K562 (cell line): ENCODE measurements around the gene LDLR. TPM values are rescaled to one million over a fixed set of nuclear protein-coding genes. Genes with fewer than 3 reads are reported as not detected.

Experiments used
- ATAC-seq: fragments of 200-7000 bp; cut with Tn5 transposase; 3 replicates; pipeline ENCODE4 v1.9.1; 2020; ENCODE audit warnings: moderate library complexity
- BruUV-seq: library from RNA; stranded (reverse); fragments of 400-500 nt; replicated peaks from 2 replicates; lab custom pipeline; 2021; lab: Mats Ljungman, UMichigan
- CTCF ChIA-PET: fragments of 300-600 bp; formaldehyde crosslinking; extraction: SDS; loops from one replicate; lab custom pipeline; 2021; ENCODE audit warnings: low intra/inter-chr PET ratio; lab: Yijun Ruan, JAX
- POLR2A ChIA-PET: fragments of 300-600, 350-650 bp; sonication (Branson Sonifier 250); formaldehyde crosslinking; extraction: SDS; loops from one replicate; lab custom pipeline; 2021; ENCODE audit warnings: antibody characterized with exemption, inconsistent platforms; lab: Yijun Ruan, JAX
- DNase-seq, 4 experiments: peaks; one replicate each; pipeline versions ENCODE4 v3.0.0 to v3.0.0-alpha.2; 2011 to 2018; ENCODE audit warnings: low spot score in 3 of 4, mixed read lengths in 3 of 4; ENCODE audit errors: extremely low read depth in 1 of 4
- FAIRE-seq: peaks from 2 replicates; lab custom pipeline; 2011; peaks lifted over from hg19 to GRCh38; lab: Jason Lieb, UNC
- H2AFZ ChIP-seq: 2 replicates; pipeline ENCODE4 v1.6.0; 2011; ENCODE audit warnings: low read depth, low read length, control low read depth, inconsistent platforms
- H3K27ac ChIP-seq: fragments of 200-600 bp; 3 replicates; pipeline ENCODE4 v1.8.0; 2011; ENCODE audit warnings: low read depth, mild to moderate bottlenecking, control low read depth, inconsistent platforms, low read length, moderate library complexity, mixed read lengths; ENCODE audit errors: extremely low read depth
- H3K27me3 ChIP-seq, 2 experiments: fragments of 300-600 bp in 1 of 2; 2 replicates in 1 of 2; 3 replicates in 1 of 2; pipeline versions ENCODE4 v1.6.0 to v1.8.0; 2011; ENCODE audit warnings: inconsistent platforms in 2 of 2, low read length in 2 of 2, mild to moderate bottlenecking in 1 of 2, mixed read lengths in 1 of 2, moderate library complexity in 1 of 2; ENCODE audit not compliant: control insufficient read depth in 2 of 2, insufficient read depth in 2 of 2
- H3K36me3 ChIP-seq: fragments of 300-600 bp; 3 replicates; pipeline ENCODE4 v1.8.0; 2011; ENCODE audit warnings: mild to moderate bottlenecking, low read length, inconsistent platforms; ENCODE audit not compliant: control insufficient read depth, insufficient read depth
- H3K4me1 ChIP-seq, 2 experiments: fragments of 200-600 bp in 1 of 2; replicated peaks in 1 of 2; 2 replicates in 1 of 2; 3 replicates in 1 of 2; pipeline versions ENCODE4 v1.5.1 to v1.8.0; 2011; ENCODE audit warnings: inconsistent platforms in 2 of 2, low read length in 2 of 2, mild to moderate bottlenecking in 1 of 2, mixed read lengths in 1 of 2, moderate library complexity in 1 of 2; ENCODE audit not compliant: control insufficient read depth in 2 of 2, insufficient read depth in 2 of 2
- H3K4me2 ChIP-seq: 2 replicates; pipeline ENCODE4 v1.6.1; 2011; ENCODE audit warnings: low read length, control low read depth, inconsistent platforms, mixed read lengths; ENCODE audit not compliant: insufficient read depth
- H3K4me3 ChIP-seq: fragments of 200-600 bp; sonication (generic), shearing (Covaris generic); 2 replicates; pipeline ENCODE4 v1.5.1; 2016; ENCODE audit warnings: control low read depth, inconsistent platforms
- H3K79me2 ChIP-seq: fragments of 200-600 bp; 3 replicates; pipeline ENCODE4 v1.8.0; 2011; ENCODE audit warnings: low read length, inconsistent platforms; ENCODE audit not compliant: control insufficient read depth, insufficient read depth
- H3K9ac ChIP-seq, 2 experiments: 2 replicates each; pipeline versions ENCODE4 v1.6.0 to v1.6.1; 2011; ENCODE audit warnings: low read depth in 2 of 2, low read length in 2 of 2, control low read depth in 1 of 2, inconsistent platforms in 1 of 2, mild to moderate bottlenecking in 1 of 2, mixed read lengths in 1 of 2; ENCODE audit not compliant: insufficient read depth in 1 of 2
- H3K9me1 ChIP-seq: one replicate; pipeline ENCODE4 v1.6.0; 2011; ENCODE audit warnings: inconsistent platforms, mild to moderate bottlenecking, low read length, moderate library complexity; ENCODE audit not compliant: control insufficient read depth, insufficient read depth
- H3K9me3 ChIP-seq: replicated peaks from 2 replicates; pipeline ENCODE4 v1.5.1; 2011; ENCODE audit warnings: low read depth, low read length, inconsistent platforms; ENCODE audit not compliant: control insufficient read depth, insufficient read depth
- H4K20me1 ChIP-seq: replicated peaks from 2 replicates; pipeline ENCODE4 v1.6.1; 2011; ENCODE audit warnings: low read length, inconsistent platforms, mixed read lengths; ENCODE audit not compliant: control insufficient read depth, insufficient read depth
- CTBP1 ChIP-seq: fragments of 450-650 bp; IDR thresholded peaks from 2 replicates; pipeline ENCODE4 v1.6.1; 2016; ENCODE audit warnings: borderline replicate concordance
- GTF2B ChIP-seq: IDR thresholded peaks from 2 replicates; pipeline ENCODE4 v1.6.1; 2011; ENCODE audit not compliant: insufficient read length; ENCODE audit errors: extremely low read depth
- HMGXB4 ChIP-seq: sonication (generic); formaldehyde crosslinking; IDR thresholded peaks from 2 replicates; pipeline ENCODE4 v1.8.1; 2023; ENCODE audit warnings: mild to moderate bottlenecking, missing genetic modification reagents
- IRF2 ChIP-seq: sonication (generic); formaldehyde crosslinking; IDR thresholded peaks from 2 replicates; pipeline ENCODE4 v1.8.1; 2022; ENCODE audit warnings: mild to moderate bottlenecking, missing genetic modification reagents
- KAT8 ChIP-seq: fragments of 450-650 bp; IDR thresholded peaks from 2 replicates; pipeline ENCODE4 v1.6.1; 2016; ENCODE audit warnings: low read depth, mild to moderate bottlenecking
- MAZ ChIP-seq, 2 experiments: fragments of 450-650 bp in 1 of 2; sonication (generic) in 1 of 2; formaldehyde crosslinking; IDR thresholded peaks in 1 of 2; conservative IDR thresholded peaks in 1 of 2; 2 replicates each; pipeline versions ENCODE4 v1.4.0 to v1.5.0; 2020; ENCODE audit warnings: mild to moderate bottlenecking in 1 of 2, missing genetic modification reagents in 1 of 2
- NCOA1 ChIP-seq: fragments of 450-650 bp; IDR thresholded peaks from 2 replicates; pipeline ENCODE4 v1.6.1; 2016; ENCODE audit warnings: low read depth
- NCOA6 ChIP-seq: fragments of 450-650 bp; IDR thresholded peaks from 2 replicates; pipeline ENCODE4 v1.6.1; 2017; ENCODE audit warnings: mild to moderate bottlenecking
- POLR2A ChIP-seq: fragments of 450-650 bp; conservative IDR thresholded peaks from 2 replicates; pipeline ENCODE4 v1.6.1; 2016
- RBFOX2 ChIP-seq: fragments of 200-400 bp; formaldehyde crosslinking; IDR thresholded peaks from 2 replicates; pipeline ENCODE4 v1.6.1; 2017; ENCODE audit warnings: low read depth, mild to moderate bottlenecking, low read length, moderate library complexity
- SIN3B ChIP-seq: fragments of 450-650 bp; IDR thresholded peaks from 2 replicates; pipeline ENCODE4 v1.6.1; 2017; ENCODE audit warnings: low read depth, mild to moderate bottlenecking, moderate library complexity
- SMAD4 ChIP-seq: fragments of 250-450 bp; sonication (Bioruptor Pico); conservative IDR thresholded peaks from 2 replicates; pipeline ENCODE4 v1.8.0; 2021; ENCODE audit warnings: inconsistent platforms, mild to moderate bottlenecking, moderate library complexity
- SRF ChIP-seq, 2 experiments: fragments of 250-450, 450-650 bp in 1 of 2; sonication (Bioruptor Pico) in 1 of 2; sonication (generic) in 1 of 2; formaldehyde crosslinking; IDR thresholded peaks; 2 replicates each; pipeline versions ENCODE4 v1.5.0 to v1.5.1; 2020 to 2022; ENCODE audit warnings: mild to moderate bottlenecking in 1 of 2, missing genetic modification reagents in 1 of 2
- ZBTB8A ChIP-seq: fragments of 450-650 bp; IDR thresholded peaks from 2 replicates; pipeline ENCODE4 v1.6.1; 2018; ENCODE audit warnings: mild to moderate bottlenecking, moderate library complexity; ENCODE audit not compliant: partially characterized antibody
- WGBS: fragments of 100-300 bp; shearing (Covaris generic); methylation state at CpG from one replicate; pipeline ENCODE4 v1.1.6; 2016; ENCODE audit warnings: low coverage, mixed read lengths; ENCODE audit not compliant: insufficient coverage; ENCODE audit errors: missing lambda C conversion rate; 5-methylcytosine and 5-hydroxymethylcytosine counted together
- in situ Hi-C: fragments of 300-500 bp; cut with MboI; formaldehyde crosslinking; loops from 4 replicates; pipeline ENCODE4 v1.15.0; 2018; ENCODE audit warnings: inconsistent platforms, mixed read lengths
- intact Hi-C: fragments of 100-400 bp; cut with micrococcal nuclease; formaldehyde crosslinking; loops from 2 replicates; pipeline ENCODE4 v1.14.2; 2022
- polyA plus RNA-seq, 8 experiments: library from polyadenylated mRNA; depleted of rRNA in 4 of 8; stranded (reverse) in 5 of 8; unstranded in 3 of 8; fragments of >200 nt; fragmentation: Nextera tagmentation in 2 of 8; fragmentation: Illumina TruSeq in 1 of 8; extraction: Ambion mirVana in 2 of 8; extraction: Trizol in 1 of 8; gene quantifications; 2 replicates each; pipeline versions ENCODE4 v1.2.1 to v1.2.3, GENCODE V29; 2011 to 2014; ENCODE audit warnings: inconsistent platforms in 1 of 8, missing spikeins in 1 of 8
- total RNA-seq, 7 experiments: library from RNA; depleted of rRNA in 6 of 7; stranded (reverse); fragments of >200 nt in 6 of 7; fragmentation: Illumina TruSeq in 2 of 7; extraction: Trizol in 2 of 7; gene quantifications; 2 replicates each; pipeline versions ENCODE4 v1.2.1 to v1.2.3, GENCODE V29; 2011 to 2021; ENCODE audit warnings: low replicate concordance in 1 of 7

Gene LDLR
- total and polyA plus RNA-seq, 9 of the 15 experiments (the other 6 are each of a cell fraction or from before 2014, with no cell fraction given), result 19.9 to 114 (median 56.3) TPM

GRCh38 chr19:11100049-11100448, 10.8 kb downstream of the LDLR start:
- FAIRE-seq (no peak), DNase-seq (no peak)
- intact Hi-C loops, result no loop called here
- Histone ChIP-seq H3K9me3 (no peaks in the 10 kb centered on the region), H3K9me1 (peaks cover 20% of the 10 kb centered on the region), H3K4me2 (no peak overlapping the region), H4K20me1 (peaks cover 62% of the 10 kb centered on the region), H3K79me2 (peaks cover 91% of the 10 kb centered on the region), H2AFZ (no peak overlapping the region), H3K36me3 (peaks cover 97% of the 10 kb centered on the region), H3K4me3 (no peak overlapping the region)
- TSS peak; percentile 0 for BruUV-seq
- in situ Hi-C loops, result no loop called here
- WGBS, result 93% methylated on average over 12 of the region's 12 CpGs
- TF ChIP-seq KAT8, result no peak
- TF ChIP-seq CTBP1, result no peak
- TF ChIP-seq NCOA1, result no peak
- TF ChIP-seq POLR2A, result 0 out of 2 replicates have a peak, but pooled peaks have one; percentile 2
- TF ChIP-seq SMAD4 (CRISPR knock-in tag), result no peak
- no peak for TF ChIP-seq MAZ (CRISPR knock-in tag; conservative IDR thresholded peaks at IDR 0.05 in 1 of 2, IDR thresholded peaks at IDR 0.05 in 1 of 2)
- no peak for TF ChIP-seq ZBTB8A
- no peak for TF ChIP-seq HMGXB4
- TF ChIP-seq NCOA6, result no peak
- TF ChIP-seq SRF (CRISPR knock-in tag; IDR thresholded peaks at IDR 0.05), result no peak
- peak; percentile 59; the same call in 1 of the 2 replicates for TF ChIP-seq RBFOX2
- no peak for TF ChIP-seq SIN3B
- TF ChIP-seq IRF2, result no peak
- TF ChIP-seq GTF2B, result no peak
- TF ChIP-seq, all 486 proteins: peak for 2
- Histone ChIP-seq H3K27ac (no peak overlapping the region; the same call in 2 of the 3 replicates), H3K4me1 (peaks cover 17 to 19% of the 10 kb centered on the region in 2 experiments), H3K9ac (no peak overlapping the region), H3K27me3 (no peaks in the 10 kb centered on the region)
- ChIA-PET POLR2A (interaction anchor here (0.6 to 1.7 kb wide), 5 partner anchors 8 to 888 kb away, joined by 3 to 6 read pairs (median 3); no protein-coding TSS in a partner anchor), CTCF (no interaction called here)
- ATAC-seq, result no peak
